A549 (cell line): ENCODE results near the gene MFAP3L. TPM values are rescaled to one million over a fixed set of nuclear protein-coding genes. Genes with fewer than 3 reads are reported as not detected.

ENCODE experiments used
- ATAC-seq, 2 experiments: fragments of 200-7000 bp in 1 of 2; fragments of >200 bp in 1 of 2; cut with Nextera tagmentation in 1 of 2; cut with Tn5 transposase in 1 of 2; 3 replicates each; pipeline versions ENCODE4 v1.8.0 to v1.9.1; 2018 to 2020; ENCODE audit warnings: mild to moderate bottlenecking in 1 of 2, moderate library complexity in 1 of 2
- CTCF ChIA-PET: fragments of 300-600 bp; sonication (Branson Sonifier 250); formaldehyde crosslinking; extraction: SDS; loops from one replicate; lab custom pipeline; 2021; ENCODE audit warnings: antibody characterized with exemption, inconsistent platforms; lab: Yijun Ruan, JAX
- POLR2A ChIA-PET: fragments of 350-600 bp; formaldehyde crosslinking; extraction: SDS; loops from one replicate; lab custom pipeline; 2021; ENCODE audit warnings: antibody characterized with exemption, inconsistent platforms; lab: Yijun Ruan, JAX
- DNase-seq, 2 experiments: peaks; one replicate each; pipeline versions ENCODE4 v3.0.0 to v3.0.0-alpha.2; 2011 to 2016; ENCODE audit warnings: low read depth in 1 of 2, low spot score in 1 of 2
- FAIRE-seq: peaks from 2 replicates; lab custom pipeline; 2011; peaks lifted over from hg19 to GRCh38; lab: Jason Lieb, UNC
- H3K27ac ChIP-seq, 2 experiments: fragments of >200 bp; sonication (Bioruptor Twin); formaldehyde crosslinking; 3 replicates each; pipeline ENCODE4 v1.5.1; 2016 to 2017
- H3K4me1 ChIP-seq: fragments of >200 bp; sonication (Bioruptor Twin); formaldehyde crosslinking; 3 replicates; pipeline ENCODE4 v1.6.1; 2016
- H3K4me2 ChIP-seq: fragments of >200 bp; sonication (Bioruptor Twin); formaldehyde crosslinking; 3 replicates; pipeline ENCODE4 v1.6.1; 2016
- H3K4me3 ChIP-seq: fragments of >200 bp; sonication (Bioruptor Twin); formaldehyde crosslinking; 3 replicates; pipeline ENCODE4 v1.5.1; 2016
- H3K9me3 ChIP-seq: fragments of >200 bp; sonication (Bioruptor Twin); formaldehyde crosslinking; 3 replicates; pipeline ENCODE4 v1.6.1; 2016
- CHD2 ChIP-seq: fragments of 150-350 bp; IDR thresholded peaks from 2 replicates; pipeline ENCODE4 v1.6.1; 2014; ENCODE audit warnings: low read length; ENCODE audit not compliant: partially characterized antibody
- EHF ChIP-seq: fragments of 250-450 bp; sonication (Bioruptor Pico); IDR thresholded peaks from 2 replicates; pipeline ENCODE4 v1.5.0; 2020; ENCODE audit warnings: mild to moderate bottlenecking
- ELK1 ChIP-seq: fragments of 150-350 bp; IDR thresholded peaks from 2 replicates; pipeline ENCODE4 v1.6.1; 2014; ENCODE audit warnings: low read depth, mild to moderate bottlenecking, low read length
- EP300 ChIP-seq, 2 experiments: fragments of >200 bp; sonication (Bioruptor Twin); formaldehyde crosslinking; IDR thresholded peaks; 2 replicates in 1 of 2; 3 replicates in 1 of 2; pipeline ENCODE4 v1.6.1; 2016 to 2017
- FOSL2 ChIP-seq, 2 experiments: fragments of 450-650 bp in 1 of 2; fragments of >200 bp in 1 of 2; sonication (Bioruptor Twin) in 1 of 2; formaldehyde crosslinking; IDR thresholded peaks; 2 replicates each; pipeline versions ENCODE4 v1.5.0 to v1.6.1; 2016 to 2020; ENCODE audit warnings: mild to moderate bottlenecking in 1 of 2, moderate library complexity in 1 of 2
- GATA3 ChIP-seq: IDR thresholded peaks from 2 replicates; pipeline ENCODE4 v1.6.1; 2012; ENCODE audit warnings: borderline replicate concordance
- HES2 ChIP-seq: fragments of >200 bp; sonication (Bioruptor Twin); formaldehyde crosslinking; IDR thresholded peaks from 2 replicates; pipeline ENCODE4 v1.6.1; 2016
- JUN ChIP-seq, 2 experiments: fragments of >200 bp; sonication (Bioruptor Twin); formaldehyde crosslinking; IDR thresholded peaks; 2 replicates in 1 of 2; 3 replicates in 1 of 2; pipeline ENCODE4 v1.6.1; 2016 to 2017
- JUNB ChIP-seq: fragments of >200 bp; sonication (Bioruptor Twin); formaldehyde crosslinking; IDR thresholded peaks from 2 replicates; pipeline ENCODE4 v1.6.1; 2016
- MAFK ChIP-seq: fragments of 450-650 bp; IDR thresholded peaks from 2 replicates; pipeline ENCODE4 v1.6.1; 2014; ENCODE audit not compliant: partially characterized antibody
- NFE2L2 ChIP-seq: fragments of 150-350 bp; conservative IDR thresholded peaks from 2 replicates; pipeline ENCODE4 v1.6.1; 2014; ENCODE audit warnings: low read length
- NPAS2 ChIP-seq: fragments of 250-450 bp; sonication (Bioruptor Pico); IDR thresholded peaks from 2 replicates; pipeline ENCODE4 v1.8.0; 2022; ENCODE audit warnings: mild to moderate bottlenecking, moderate library complexity, borderline replicate concordance
- NR3C1 ChIP-seq: fragments of >200 bp; sonication (Bioruptor Twin); formaldehyde crosslinking; IDR thresholded peaks from 3 replicates; pipeline ENCODE4 v1.6.1; 2017
- PHF8 ChIP-seq: fragments of 200-600 bp; sonication (generic); IDR thresholded peaks from 2 replicates; pipeline ENCODE4 v1.6.1; 2016; ENCODE audit warnings: low read depth, mild to moderate bottlenecking, antibody characterized with exemption, moderate library complexity, borderline replicate concordance
- RARB ChIP-seq: fragments of 250-450 bp; sonication (Bioruptor Pico); IDR thresholded peaks from 2 replicates; pipeline ENCODE4 v1.8.0; 2021; ENCODE audit warnings: mild to moderate bottlenecking, moderate library complexity
- RFX5 ChIP-seq: fragments of 450-650 bp; IDR thresholded peaks from 2 replicates; pipeline ENCODE4 v1.7.1; 2014; ENCODE audit warnings: antibody characterized with exemption, mild to moderate bottlenecking, moderate library complexity
- SREBF2 ChIP-seq: fragments of 450-650 bp; IDR thresholded peaks from 2 replicates; pipeline ENCODE4 v1.6.1; 2014; ENCODE audit warnings: mild to moderate bottlenecking, moderate library complexity
- ZC3H11A ChIP-seq: fragments of 450-650 bp; IDR thresholded peaks from 2 replicates; pipeline ENCODE4 v1.6.1; 2014; ENCODE audit warnings: antibody characterized with exemption, mild to moderate bottlenecking
- ZFP36 ChIP-seq: fragments of 450-650 bp; IDR thresholded peaks from 2 replicates; pipeline ENCODE4 v1.6.1; 2014; ENCODE audit warnings: borderline replicate concordance; ENCODE audit not compliant: partially characterized antibody
- WGBS: methylation state at CpG from one replicate; pipeline ENCODE4 v1.1.6; 2017; ENCODE audit errors: missing lambda C conversion rate; 5-methylcytosine and 5-hydroxymethylcytosine counted together
- polyA plus RNA-seq, 4 experiments: library from polyadenylated mRNA; depleted of rRNA in 3 of 4; stranded (reverse); fragments of >200 nt; fragmentation: RNase III in 1 of 4; extraction: RNeasy Plus Mini Kit Qiagen cat#74134 plus additional on column Dnase treatment in 1 of 4; gene quantifications; 2 replicates in 3 of 4; 3 replicates in 1 of 4; pipeline ENCODE4 v1.2.3, GENCODE V29; 2011 to 2017
- TF ChIP-seq, protein P1 (sequence below): fragments of 200-600 bp; sonication (generic); IDR thresholded peaks from 2 replicates; pipeline ENCODE4 v1.6.1; 2016; ENCODE audit warnings: antibody characterized with exemption, mild to moderate bottlenecking, moderate library complexity
- TF ChIP-seq, protein P2 (sequence below): IDR thresholded peaks from 2 replicates; pipeline ENCODE4 v1.6.1; 2012
- TF ChIP-seq, protein P3 (sequence below): fragments of 250-450 bp; sonication (Bioruptor Pico); IDR thresholded peaks from 2 replicates; pipeline ENCODE4 v1.5.0; 2021; ENCODE audit warnings: mild to moderate bottlenecking, moderate library complexity, borderline replicate concordance
- TF ChIP-seq, protein P4 (sequence below): IDR thresholded peaks from 2 replicates; pipeline ENCODE4 v1.6.1; 2012; ENCODE audit warnings: low read depth, borderline replicate concordance

The MFAP3L gene
- polyA plus RNA-seq, 2 of the 4 experiments (the other 2 are of a cell fraction): 7.0 to 7.5 TPM

GRCh38 chr4:170035231-170035630 lies 9.0 kb upstream of the MFAP3L start:
- FAIRE-seq (no peak), DNase-seq (no peak), ATAC-seq (no peak)
- POLR2A ChIA-PET: no interaction called here
- H3K9me3 ChIP-seq: no peaks in the 10 kb centered on the region
- no peaks in the 10 kb centered on the region for H3K4me1 ChIP-seq
- CTCF ChIA-PET: no interaction called here
- TF ChIP-seq JUNB: no peak
- no peak for TF ChIP-seq RARB (CRISPR knock-in tag)
- no peak for TF ChIP-seq PHF8
- H3K4me3 ChIP-seq: no peak overlapping the region
- H3K27ac ChIP-seq: no peak overlapping the region
- no peak overlapping the region for H3K4me2 ChIP-seq
- 92% methylated on average over 1 of the region's 1 CpG for WGBS

DNA sequence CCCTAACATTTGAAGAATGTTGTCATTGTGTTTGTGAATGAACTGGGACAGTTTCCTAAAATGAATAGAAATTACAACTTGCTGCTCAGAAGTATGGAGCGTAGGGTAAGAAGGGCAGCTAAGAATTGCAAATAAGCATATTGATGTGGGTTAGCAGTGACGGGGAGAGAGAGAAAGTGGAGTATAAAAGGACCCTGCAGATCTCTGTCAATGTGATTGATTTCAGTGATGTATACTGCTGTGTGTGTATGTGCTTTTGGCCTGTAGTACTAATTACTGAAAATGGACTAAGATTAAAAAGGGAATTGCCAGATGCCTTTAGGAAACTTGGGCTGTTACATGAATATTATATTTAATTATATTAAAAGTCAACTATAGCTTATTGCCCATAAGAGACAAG lies 7.8 kb upstream of the MFAP3L start:
- no peak for TF ChIP-seq CHD2
- TF ChIP-seq JUN (IDR thresholded peaks at IDR 0.05): no peak
- TF ChIP-seq NR3C1: no peak
- no peak for TF ChIP-seq ELK1
- TF ChIP-seq JUNB: no peak
- TF ChIP-seq NPAS2: no peak
- no peak for TF ChIP-seq SREBF2
- no peak for TF ChIP-seq ZFP36
- TF ChIP-seq, protein P1, sequence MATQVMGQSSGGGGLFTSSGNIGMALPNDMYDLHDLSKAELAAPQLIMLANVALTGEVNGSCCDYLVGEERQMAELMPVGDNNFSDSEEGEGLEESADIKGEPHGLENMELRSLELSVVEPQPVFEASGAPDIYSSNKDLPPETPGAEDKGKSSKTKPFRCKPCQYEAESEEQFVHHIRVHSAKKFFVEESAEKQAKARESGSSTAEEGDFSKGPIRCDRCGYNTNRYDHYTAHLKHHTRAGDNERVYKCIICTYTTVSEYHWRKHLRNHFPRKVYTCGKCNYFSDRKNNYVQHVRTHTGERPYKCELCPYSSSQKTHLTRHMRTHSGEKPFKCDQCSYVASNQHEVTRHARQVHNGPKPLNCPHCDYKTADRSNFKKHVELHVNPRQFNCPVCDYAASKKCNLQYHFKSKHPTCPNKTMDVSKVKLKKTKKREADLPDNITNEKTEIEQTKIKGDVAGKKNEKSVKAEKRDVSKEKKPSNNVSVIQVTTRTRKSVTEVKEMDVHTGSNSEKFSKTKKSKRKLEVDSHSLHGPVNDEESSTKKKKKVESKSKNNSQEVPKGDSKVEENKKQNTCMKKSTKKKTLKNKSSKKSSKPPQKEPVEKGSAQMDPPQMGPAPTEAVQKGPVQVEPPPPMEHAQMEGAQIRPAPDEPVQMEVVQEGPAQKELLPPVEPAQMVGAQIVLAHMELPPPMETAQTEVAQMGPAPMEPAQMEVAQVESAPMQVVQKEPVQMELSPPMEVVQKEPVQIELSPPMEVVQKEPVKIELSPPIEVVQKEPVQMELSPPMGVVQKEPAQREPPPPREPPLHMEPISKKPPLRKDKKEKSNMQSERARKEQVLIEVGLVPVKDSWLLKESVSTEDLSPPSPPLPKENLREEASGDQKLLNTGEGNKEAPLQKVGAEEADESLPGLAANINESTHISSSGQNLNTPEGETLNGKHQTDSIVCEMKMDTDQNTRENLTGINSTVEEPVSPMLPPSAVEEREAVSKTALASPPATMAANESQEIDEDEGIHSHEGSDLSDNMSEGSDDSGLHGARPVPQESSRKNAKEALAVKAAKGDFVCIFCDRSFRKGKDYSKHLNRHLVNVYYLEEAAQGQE: no peak
- TF ChIP-seq HES2: no peak
- TF ChIP-seq, protein P2, sequence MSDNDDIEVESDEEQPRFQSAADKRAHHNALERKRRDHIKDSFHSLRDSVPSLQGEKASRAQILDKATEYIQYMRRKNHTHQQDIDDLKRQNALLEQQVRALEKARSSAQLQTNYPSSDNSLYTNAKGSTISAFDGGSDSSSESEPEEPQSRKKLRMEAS: no peak
- TF ChIP-seq EP300 (IDR thresholded peaks at IDR 0.05): no peak
- TF ChIP-seq FOSL2 (IDR thresholded peaks at IDR 0.05): no peak
- TF ChIP-seq FOSL2 (CRISPR knock-in tag; IDR thresholded peaks at IDR 0.05): no peak
- TF ChIP-seq MAFK: no peak
- no peak for TF ChIP-seq NFE2L2
- TF ChIP-seq RFX5: no peak
- no peak for TF ChIP-seq GATA3
- Histone ChIP-seq H3K9me3 (no peaks in the 10 kb centered on the region), H3K27ac (no peak overlapping the region), H3K4me3 (no peak overlapping the region), H3K4me2 (no peak overlapping the region), H3K4me1 (no peaks in the 10 kb centered on the region)
- CTCF ChIA-PET: no interaction called here
- POLR2A ChIA-PET: no interaction called here
- ATAC-seq (no peak), FAIRE-seq (no peak), DNase-seq (no peak)
- 87% methylated on average over 2 of the region's 2 CpGs for WGBS

GRCh38 chr4:170030121-170030520 lies 3.9 kb upstream of the MFAP3L start:
- FAIRE-seq (no peak), DNase-seq (no peak), ATAC-seq (no peak)
- Histone ChIP-seq H3K4me1 (no peaks in the 10 kb centered on the region), H3K27ac (no peak overlapping the region), H3K4me2 (no peak overlapping the region), H3K9me3 (peaks cover 9% of the 10 kb centered on the region; the same call in 2 of the 3 replicates), H3K4me3 (no peak overlapping the region)
- no peak for TF ChIP-seq SREBF2
- TF ChIP-seq CHD2: no peak
- TF ChIP-seq EHF (CRISPR knock-in tag): no peak
- TF ChIP-seq, protein P3, sequence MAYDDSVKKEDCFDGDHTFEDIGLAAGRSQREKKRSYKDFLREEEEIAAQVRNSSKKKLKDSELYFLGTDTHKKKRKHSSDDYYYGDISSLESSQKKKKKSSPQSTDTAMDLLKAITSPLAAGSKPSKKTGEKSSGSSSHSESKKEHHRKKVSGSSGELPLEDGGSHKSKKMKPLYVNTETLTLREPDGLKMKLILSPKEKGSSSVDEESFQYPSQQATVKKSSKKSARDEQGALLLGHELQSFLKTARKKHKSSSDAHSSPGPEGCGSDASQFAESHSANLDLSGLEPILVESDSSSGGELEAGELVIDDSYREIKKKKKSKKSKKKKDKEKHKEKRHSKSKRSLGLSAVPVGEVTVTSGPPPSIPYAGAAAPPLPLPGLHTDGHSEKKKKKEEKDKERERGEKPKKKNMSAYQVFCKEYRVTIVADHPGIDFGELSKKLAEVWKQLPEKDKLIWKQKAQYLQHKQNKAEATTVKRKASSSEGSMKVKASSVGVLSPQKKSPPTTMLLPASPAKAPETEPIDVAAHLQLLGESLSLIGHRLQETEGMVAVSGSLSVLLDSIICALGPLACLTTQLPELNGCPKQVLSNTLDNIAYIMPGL: no peak
- no peak for TF ChIP-seq ZC3H11A
- TF ChIP-seq, protein P4, sequence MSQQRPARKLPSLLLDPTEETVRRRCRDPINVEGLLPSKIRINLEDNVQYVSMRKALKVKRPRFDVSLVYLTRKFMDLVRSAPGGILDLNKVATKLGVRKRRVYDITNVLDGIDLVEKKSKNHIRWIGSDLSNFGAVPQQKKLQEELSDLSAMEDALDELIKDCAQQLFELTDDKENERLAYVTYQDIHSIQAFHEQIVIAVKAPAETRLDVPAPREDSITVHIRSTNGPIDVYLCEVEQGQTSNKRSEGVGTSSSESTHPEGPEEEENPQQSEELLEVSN: no peak
- no peak for TF ChIP-seq ZFP36
- TF ChIP-seq NR3C1: no peak
- POLR2A ChIA-PET: no interaction called here
- WGBS: 0% methylated on average over 1 of the region's 1 CpG
- CTCF ChIA-PET: interaction anchor here (1.7 to 3.4 kb wide), 3 partner anchors 18 to 220 kb away, joined by 3 to 12 read pairs (median 9); no protein-coding TSS in a partner anchor
